ENCODE data around the gene MCAM.

- TF ChIP-seq EZH2phosphoT487 (IDR thresholded peaks at IDR 0.05; ENCODE audit: insufficient read depth, low read depth) (no peak), EZH2 (IDR thresholded peaks at IDR 0.05; ENCODE audit: insufficient read depth, poor library complexity, severe bottlenecking) (no peak)
These were observed 43.2 kb downstream of the MCAM start for GRCh38 chr11:119273721-119274120.
